MV-4-11 (cell line): ENCODE data around the gene COPG2.
A peak's percentile ranks its signal among the peaks of the same experiment; 100 is the strongest.
"Not testable (repeated sequence)": the region's sequence is repeated elsewhere in the genome, so short reads cannot be mapped to it uniquely, and the experiment has no call there.

Experiments used
- DNase-seq: peaks from one replicate; lab custom pipeline; 2025; lab: John Stamatoyannopoulos, UW

The COPG2 gene

GRCh38 chr7:130566168-130566897 is 102.2 kb downstream of the COPG2 start:
- DNase-seq: no peak

- DNase-seq: peak; percentile 71
Measured at GRCh38 chr7:130560972-130561371, 107.6 kb downstream of the COPG2 start.

- DNase-seq: no peak
Measured at GRCh38 chr7:130559184-130559583, 109.4 kb downstream of the COPG2 start.

- DNase-seq: no peak
Measured at GRCh38 chr7:130554481-130554880, 114.1 kb downstream of the COPG2 start.

- DNase-seq: no peak
Measured at GRCh38 chr7:130553398-130554029, 115.0 kb downstream of the COPG2 start.

GRCh38 chr7:130544356-130544755 is 124.2 kb downstream of the COPG2 start:
- no peak for DNase-seq

GRCh38 chr7:130543487-130544010 is 125.0 kb downstream of the COPG2 start:
- no peak for DNase-seq

- DNase-seq: not testable (repeated sequence)
Measured at GRCh38 chr7:130542297-130542696, 126.3 kb downstream of the COPG2 start.

GRCh38 chr7:130541287-130541686 is 127.3 kb downstream of the COPG2 start:
- not testable (repeated sequence) for DNase-seq

- DNase-seq: peak; percentile 70
Measured at GRCh38 chr7:130537894-130538293, 130.7 kb downstream of the COPG2 start.

- DNase-seq: no peak
Measured at GRCh38 chr7:130529417-130529816, 139.1 kb downstream of the COPG2 start.

- not testable (repeated sequence) for DNase-seq
Measured at GRCh38 chr7:130527752-130528355, 140.7 kb downstream of the COPG2 start.

GRCh38 chr7:130524628-130525027 is 143.9 kb downstream of the COPG2 start:
- DNase-seq: no peak

- DNase-seq: not testable (repeated sequence)
Measured at GRCh38 chr7:130523519-130524125, 144.9 kb downstream of the COPG2 start.

- no peak for DNase-seq
Measured at GRCh38 chr7:130521258-130521951, 147.1 kb downstream of the COPG2 start.

GRCh38 chr7:130515315-130516040 is 153.1 kb downstream of the COPG2 start:
- no peak for DNase-seq

- peak; percentile 23 for DNase-seq
Measured at GRCh38 chr7:130513447-130513846, 155.1 kb downstream of the COPG2 start.

- DNase-seq: not testable (repeated sequence)
Measured at GRCh38 chr7:130512038-130512437, 156.5 kb downstream of the COPG2 start.

- no peak for DNase-seq
Measured at GRCh38 chr7:130506358-130506757, 162.2 kb downstream of the COPG2 start.

- DNase-seq: no peak
Measured at GRCh38 chr7:130505753-130506152, 162.8 kb downstream of the COPG2 start.

GRCh38 chr7:130500910-130501309 is 167.6 kb downstream of the COPG2 start:
- no peak for DNase-seq
